H9 (cell line): ENCODE measurements around the gene MXD4. TPM values are rescaled to one million over a fixed set of nuclear protein-coding genes. Genes with fewer than 3 reads are reported as not detected.
"Not testable (repeated sequence)": the region's sequence is repeated elsewhere in the genome, so short reads cannot be mapped to it uniquely, and the experiment has no call there.

Experiments used
- DNase-seq: peaks from one replicate; pipeline ENCODE4 v3.0.0-alpha.2; 2017
- H2AFZ ChIP-seq: one replicate; pipeline ENCODE4 v1.6.1; 2013; ENCODE audit warnings: mild to moderate bottlenecking, low read length, control low read depth, moderate library complexity
- H2AK5ac ChIP-seq: 2 replicates; pipeline ENCODE4 v1.6.1; 2013; ENCODE audit warnings: low read length, control low read depth, mixed read lengths; ENCODE audit not compliant: insufficient read length
- H2BK120ac ChIP-seq: one replicate; pipeline ENCODE4 v1.6.1; 2013; ENCODE audit warnings: low read depth, mild to moderate bottlenecking, low read length, control low read depth, inconsistent platforms; ENCODE audit not compliant: poor library complexity, severe bottlenecking
- H2BK12ac ChIP-seq: 2 replicates; pipeline ENCODE4 v1.6.1; 2013; ENCODE audit warnings: low read length, control low read depth, mixed read lengths, low read depth; ENCODE audit not compliant: insufficient read length
- H2BK15ac ChIP-seq: 2 replicates; pipeline ENCODE4 v1.6.1; 2013; ENCODE audit warnings: low read depth, low read length, control low read depth
- H2BK20ac ChIP-seq: one replicate; pipeline ENCODE4 v1.6.1; 2013; ENCODE audit warnings: low read depth, mild to moderate bottlenecking, low read length, control low read depth, inconsistent platforms; ENCODE audit not compliant: poor library complexity, severe bottlenecking
- H2BK5ac ChIP-seq: 2 replicates; pipeline ENCODE4 v1.6.1; 2013; ENCODE audit warnings: low read length, control low read depth, mixed read lengths; ENCODE audit not compliant: insufficient read length
- H3K14ac ChIP-seq: 2 replicates; pipeline ENCODE4 v1.6.1; 2013; ENCODE audit warnings: low read length, control low read depth; ENCODE audit not compliant: insufficient read depth
- H3K18ac ChIP-seq: 2 replicates; pipeline ENCODE4 v1.6.1; 2013; ENCODE audit warnings: low read depth, mild to moderate bottlenecking, mixed read lengths, low read length, control low read depth; ENCODE audit not compliant: insufficient read length
- H3K23ac ChIP-seq: 2 replicates; pipeline ENCODE4 v1.6.1; 2013; ENCODE audit warnings: low read length, control low read depth, mixed read lengths, low read depth; ENCODE audit not compliant: insufficient read length
- H3K23me2 ChIP-seq: 2 replicates; pipeline ENCODE4 v1.6.1; 2013; ENCODE audit warnings: low read depth, mild to moderate bottlenecking, mixed read lengths, low read length, control low read depth; ENCODE audit not compliant: insufficient read length, poor library complexity, severe bottlenecking
- H3K27ac ChIP-seq: 2 replicates; pipeline ENCODE4 v1.5.1; 2013; ENCODE audit warnings: low read length, control low read depth, mixed read lengths, low read depth; ENCODE audit not compliant: insufficient read length
- H3K27me3 ChIP-seq: 2 replicates; pipeline ENCODE4 v1.6.1; 2013; ENCODE audit warnings: low read length, control low read depth, inconsistent platforms; ENCODE audit not compliant: insufficient read depth
- H3K4ac ChIP-seq: 2 replicates; pipeline ENCODE4 v1.6.1; 2013; ENCODE audit warnings: low read depth, mild to moderate bottlenecking, control low read depth, inconsistent platforms, low read length, moderate library complexity
- H3K4me1 ChIP-seq: 2 replicates; pipeline ENCODE4 v1.6.1; 2013; ENCODE audit warnings: low read length, control low read depth, inconsistent platforms; ENCODE audit not compliant: insufficient read depth
- H3K4me2 ChIP-seq: 2 replicates; pipeline ENCODE4 v1.6.1; 2013; ENCODE audit warnings: low read length, control low read depth, mixed read lengths; ENCODE audit not compliant: insufficient read length, insufficient read depth
- H3K56ac ChIP-seq: 2 replicates; pipeline ENCODE4 v1.6.1; 2013; ENCODE audit warnings: low read depth, mild to moderate bottlenecking, mixed read lengths, low read length, control low read depth; ENCODE audit not compliant: insufficient read length
- H3K79me1 ChIP-seq: 2 replicates; pipeline ENCODE4 v1.6.1; 2013; ENCODE audit warnings: low read depth, mild to moderate bottlenecking, moderate library complexity, low read length, control low read depth, inconsistent platforms; ENCODE audit not compliant: insufficient read depth, poor library complexity, severe bottlenecking
- H3K79me2 ChIP-seq: 2 replicates; pipeline ENCODE4 v1.6.1; 2013; ENCODE audit warnings: low read length, control low read depth, inconsistent platforms; ENCODE audit not compliant: insufficient read depth
- H3K9ac ChIP-seq: 2 replicates; pipeline ENCODE4 v1.6.1; 2013; ENCODE audit warnings: low read length, control low read depth, mixed read lengths; ENCODE audit not compliant: insufficient read length; ENCODE audit errors: extremely low read depth
- H3K9me3 ChIP-seq: one replicate; pipeline ENCODE4 v1.6.1; 2013; ENCODE audit warnings: low read depth, low read length, inconsistent platforms; ENCODE audit not compliant: control insufficient read depth
- H3T11ph ChIP-seq: one replicate; pipeline ENCODE4 v1.6.1; 2013; ENCODE audit warnings: mild to moderate bottlenecking, low read length, control low read depth, inconsistent platforms
- H4K20me1 ChIP-seq: one replicate; pipeline ENCODE4 v1.6.1; 2013; ENCODE audit not compliant: control insufficient read depth, insufficient read length, insufficient read depth
- H4K5ac ChIP-seq: 2 replicates; pipeline ENCODE4 v1.6.1; 2013; ENCODE audit warnings: low read depth, mild to moderate bottlenecking, mixed read lengths, low read length, control low read depth; ENCODE audit not compliant: insufficient read length
- H4K8ac ChIP-seq: replicated peaks from 2 replicates; pipeline ENCODE4 v1.6.1; 2013; ENCODE audit warnings: low read length, control low read depth, mixed read lengths, low read depth; ENCODE audit not compliant: insufficient read length
- H4K91ac ChIP-seq: 2 replicates; pipeline ENCODE4 v1.6.1; 2013; ENCODE audit warnings: low read depth, mild to moderate bottlenecking, moderate library complexity, mixed read lengths, low read length, control low read depth; ENCODE audit not compliant: insufficient read length
- H3K27ac Mint-ChIP-seq, 3 experiments: 2 replicates in 2 of 3; 3 replicates in 1 of 3; pipeline ENCODE4 v1.8.0; 2020 to 2021; ENCODE audit warnings: mixed read lengths in 3 of 3, mild to moderate bottlenecking in 1 of 3, moderate library complexity in 1 of 3
- H3K27me3 Mint-ChIP-seq: 2 replicates; pipeline ENCODE4 v1.8.0; 2021; ENCODE audit warnings: low read depth, mild to moderate bottlenecking, moderate library complexity, mixed read lengths
- H3K36me3 Mint-ChIP-seq, 3 experiments: 2 replicates in 2 of 3; 3 replicates in 1 of 3; pipeline ENCODE4 v1.8.0; 2020 to 2021; ENCODE audit warnings: low read depth in 3 of 3, mixed read lengths in 3 of 3; ENCODE audit not compliant: insufficient read depth in 1 of 3
- H3K4me1 Mint-ChIP-seq, 2 experiments: 2 replicates each; pipeline ENCODE4 v1.8.0; 2020; ENCODE audit warnings: mixed read lengths in 2 of 2
- H3K4me3 Mint-ChIP-seq, 2 experiments: 2 replicates in 1 of 2; 3 replicates in 1 of 2; pipeline ENCODE4 v1.8.0; 2020 to 2021; ENCODE audit warnings: mild to moderate bottlenecking in 2 of 2, mixed read lengths in 2 of 2, moderate library complexity in 1 of 2
- H3K9me3 Mint-ChIP-seq, 2 experiments: 2 replicates in 1 of 2; 3 replicates in 1 of 2; pipeline ENCODE4 v1.8.0; 2020; ENCODE audit warnings: mild to moderate bottlenecking in 2 of 2, mixed read lengths in 2 of 2, moderate library complexity in 1 of 2
- WGBS: extraction: QIAGEN DNeasy Blood & Tissue Kit; methylation state at CpG from one replicate; pipeline ENCODE4 v1.1.7; 2013; ENCODE audit warnings: missing lambda C conversion rate, low lambda C conversion rate, mixed read lengths; ENCODE audit not compliant: insufficient read length; ENCODE audit errors: extremely low coverage; 5-methylcytosine and 5-hydroxymethylcytosine counted together
- total RNA-seq: library from RNA; stranded (reverse); gene quantifications from 2 replicates; pipeline ENCODE4 v1.2.1, GENCODE V29; 2021
- TF ChIP-seq, protein P1 (sequence below): fragments of 200-600 bp; sonication (generic); conservative IDR thresholded peaks from 3 replicates; pipeline ENCODE4 v1.8.0; 2021; ENCODE audit warnings: antibody characterized with exemption, mild to moderate bottlenecking

MXD4 gene
- total RNA-seq, 1 experiment from 2014 or later = 24.1 TPM

DNA sequence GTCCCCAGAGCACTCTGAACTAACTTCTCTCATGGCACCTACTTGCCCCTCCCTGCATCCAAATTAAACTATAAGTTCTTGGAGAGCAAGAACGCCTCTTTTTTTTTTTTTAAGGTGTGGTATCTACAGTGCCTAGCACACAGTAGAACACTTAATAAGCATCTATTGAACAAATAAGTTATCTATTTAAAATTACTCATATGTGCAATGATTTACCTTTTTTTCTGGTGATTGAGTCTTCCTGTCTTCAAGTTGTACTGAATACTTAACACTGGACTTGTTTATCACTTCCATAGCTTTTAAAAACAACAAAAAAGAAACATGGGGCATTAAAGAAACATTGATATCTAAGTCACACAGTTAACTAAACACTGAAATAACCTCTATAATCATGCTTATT, 49.1 kb downstream of the MXD4 start:
- H3K14ac ChIP-seq = no peak overlapping the region
- no peaks in the 10 kb centered on the region for H3K23me2 ChIP-seq
- Mint-ChIP-seq H3K9me3 (no peaks in the 10 kb centered on the region), H3K27me3 (no peaks in the 10 kb centered on the region; the same call in 1 of the 2 replicates), H3K36me3 (peaks cover 0 to 1% (median 0%) of the 10 kb centered on the region in 3 experiments; a peak in 1 of 7 replicates), H3K27ac (no peak overlapping the region; a peak in 1 of 7 replicates), H3K4me3 (no peak overlapping the region), H3K4me1 (peaks cover 11 to 13% of the 10 kb centered on the region in 2 experiments)
- H3K4ac ChIP-seq = no peak overlapping the region
- H3T11ph ChIP-seq = no peak overlapping the region
- H3K4me1 ChIP-seq = peaks cover 5% of the 10 kb centered on the region
- TF ChIP-seq, protein P1, sequence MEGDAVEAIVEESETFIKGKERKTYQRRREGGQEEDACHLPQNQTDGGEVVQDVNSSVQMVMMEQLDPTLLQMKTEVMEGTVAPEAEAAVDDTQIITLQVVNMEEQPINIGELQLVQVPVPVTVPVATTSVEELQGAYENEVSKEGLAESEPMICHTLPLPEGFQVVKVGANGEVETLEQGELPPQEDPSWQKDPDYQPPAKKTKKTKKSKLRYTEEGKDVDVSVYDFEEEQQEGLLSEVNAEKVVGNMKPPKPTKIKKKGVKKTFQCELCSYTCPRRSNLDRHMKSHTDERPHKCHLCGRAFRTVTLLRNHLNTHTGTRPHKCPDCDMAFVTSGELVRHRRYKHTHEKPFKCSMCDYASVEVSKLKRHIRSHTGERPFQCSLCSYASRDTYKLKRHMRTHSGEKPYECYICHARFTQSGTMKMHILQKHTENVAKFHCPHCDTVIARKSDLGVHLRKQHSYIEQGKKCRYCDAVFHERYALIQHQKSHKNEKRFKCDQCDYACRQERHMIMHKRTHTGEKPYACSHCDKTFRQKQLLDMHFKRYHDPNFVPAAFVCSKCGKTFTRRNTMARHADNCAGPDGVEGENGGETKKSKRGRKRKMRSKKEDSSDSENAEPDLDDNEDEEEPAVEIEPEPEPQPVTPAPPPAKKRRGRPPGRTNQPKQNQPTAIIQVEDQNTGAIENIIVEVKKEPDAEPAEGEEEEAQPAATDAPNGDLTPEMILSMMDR = no peak
- no peak overlapping the region for H2BK15ac ChIP-seq
- no peak overlapping the region for H3K56ac ChIP-seq
- H4K5ac ChIP-seq = no peak overlapping the region
- H4K91ac ChIP-seq = no peak overlapping the region
- no peaks in the 10 kb centered on the region for H4K20me1 ChIP-seq
- H3K9me3 ChIP-seq = no peaks in the 10 kb centered on the region
- H2BK5ac ChIP-seq = no peak overlapping the region
- H3K27me3 ChIP-seq = no peaks in the 10 kb centered on the region
- H3K23ac ChIP-seq = no peak overlapping the region
- no peak overlapping the region for H3K18ac ChIP-seq
- H3K27ac ChIP-seq = no peak overlapping the region
- no peak overlapping the region for H2BK20ac ChIP-seq
- H3K79me1 ChIP-seq = no peaks in the 10 kb centered on the region
- no peak overlapping the region for H2BK120ac ChIP-seq
- H2AK5ac ChIP-seq = no peak overlapping the region
- no CpG with 5 or more reads among the region's 1 CpG for WGBS
- no peak overlapping the region for H3K4me2 ChIP-seq
- H3K9ac ChIP-seq = no peak overlapping the region
- H3K79me2 ChIP-seq = no peaks in the 10 kb centered on the region
- DNase-seq = no peak
- no peak overlapping the region for H2BK12ac ChIP-seq
- H4K8ac ChIP-seq = no peak overlapping the region
- no peak overlapping the region for H2AFZ ChIP-seq

DNA sequence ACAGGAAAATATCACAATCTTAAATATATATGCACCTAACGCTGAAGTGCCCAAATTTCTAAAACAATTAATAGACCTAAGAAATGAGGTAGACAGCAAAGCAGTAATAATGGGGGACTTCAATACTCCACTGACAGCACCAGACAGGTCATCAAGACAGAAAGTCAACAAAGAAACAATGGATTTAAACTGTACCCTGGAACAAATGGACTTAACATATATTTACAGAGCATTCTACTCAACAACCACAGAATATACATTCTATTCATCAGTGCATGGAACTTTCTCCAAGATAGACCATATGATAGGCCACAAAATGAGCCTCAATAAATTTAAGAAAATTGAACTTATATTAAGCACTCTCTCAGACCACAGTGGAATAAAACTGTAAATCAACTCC, 59.1 kb downstream of the MXD4 start:
- no CpG with 5 or more reads among the region's 1 CpG for WGBS
- H3T11ph ChIP-seq, H3K4me1 ChIP-seq, H3K4me3 Mint-ChIP-seq, H2BK12ac ChIP-seq, H4K91ac ChIP-seq, DNase-seq, H2BK5ac ChIP-seq, H3K18ac ChIP-seq, H3K27me3 Mint-ChIP-seq, H3K23ac ChIP-seq, H2BK120ac ChIP-seq, H3K79me1 ChIP-seq, H3K27ac Mint-ChIP-seq, H4K8ac ChIP-seq, H4K5ac ChIP-seq, H3K36me3 Mint-ChIP-seq, H2BK15ac ChIP-seq, H4K20me1 ChIP-seq, H3K79me2 ChIP-seq, H3K4me2 ChIP-seq, H3K9ac ChIP-seq, H2AK5ac ChIP-seq, H3K14ac ChIP-seq, H3K27ac ChIP-seq, H3K9me3 ChIP-seq, H2AFZ ChIP-seq, H3K9me3 Mint-ChIP-seq, H3K56ac ChIP-seq, H3K27me3 ChIP-seq, H3K4ac ChIP-seq, H2BK20ac ChIP-seq, H3K23me2 ChIP-seq: not testable (repeated sequence)
- H3K4me1 Mint-ChIP-seq = peaks cover 13 to 21% of the 10 kb centered on the region in 2 experiments
